AG10803 (cell line): ENCODE data around the gene KCNJ10.

Source experiments
- DNase-seq: peaks from one replicate; pipeline ENCODE4 v3.0.0; 2010; ENCODE audit warnings: low read depth
- H3K4me3 ChIP-seq: 2 replicates; pipeline ENCODE4 v1.5.1; 2011; ENCODE audit warnings: mild to moderate bottlenecking, low read length, control low read depth
- CTCF ChIP-seq: conservative IDR thresholded peaks from 2 replicates; pipeline ENCODE4 v1.5.1; 2011; ENCODE audit warnings: mild to moderate bottlenecking, low read length, control low read depth, inconsistent platforms

The KCNJ10 gene

GRCh38 chr1:160030657-160031364 is 39.1 kb downstream of the KCNJ10 start:
- DNase-seq: no peak
- peak overlapping the region; percentile 90 for H3K4me3 ChIP-seq
- TF ChIP-seq CTCF: no peak

DNA sequence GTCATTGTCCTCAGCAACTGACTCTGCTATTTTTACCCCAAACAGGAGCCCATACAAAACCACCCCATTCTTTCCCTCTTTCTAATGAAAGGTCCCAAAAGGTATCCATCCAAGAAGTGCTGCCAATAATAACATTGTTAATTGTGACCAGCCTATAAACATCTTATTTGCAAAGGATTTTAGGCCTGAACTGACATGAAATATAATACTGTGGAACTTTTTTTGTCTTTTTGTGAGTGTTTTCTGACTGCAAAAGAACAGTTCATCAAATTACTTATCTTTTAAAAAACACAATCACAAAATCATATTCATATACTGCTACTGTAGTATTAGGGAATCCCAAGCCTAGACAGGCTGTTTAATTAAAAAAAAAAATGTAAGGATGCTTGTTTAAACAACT is 41.5 kb downstream of the KCNJ10 start:
- DNase-seq: no peak
- TF ChIP-seq CTCF: no peak
- H3K4me3 ChIP-seq: no peak overlapping the region

GRCh38 chr1:160025314-160025713 is 44.6 kb downstream of the KCNJ10 start:
- DNase-seq: no peak
- H3K4me3 ChIP-seq: no peak overlapping the region
- TF ChIP-seq CTCF: no peak

GRCh38 chr1:160024195-160024905 is 45.6 kb downstream of the KCNJ10 start:
- no peak for TF ChIP-seq CTCF
- H3K4me3 ChIP-seq: no peak overlapping the region
- DNase-seq: no peak

- no peak for DNase-seq
- no peak for TF ChIP-seq CTCF
- no peak overlapping the region for H3K4me3 ChIP-seq
Observed at GRCh38 chr1:160022330-160023310, 47.3 kb downstream of the KCNJ10 start.

GRCh38 chr1:160021376-160022074 is 48.4 kb downstream of the KCNJ10 start:
- TF ChIP-seq CTCF: no peak

More at GRCh38 chr1:160021376-160022074, 48.4 kb downstream of the KCNJ10 start:
- no peak overlapping the region for H3K4me3 ChIP-seq
- no peak for DNase-seq
